Lower lobe of right lung (tissue), 2 donors: ENCODE measurements around the gene OTX1. TPM values are rescaled to one million over a fixed set of nuclear protein-coding genes. Genes with fewer than 3 reads are reported as not detected.

ENCODE experiments used
- ATAC-seq, 2 donors: fragments of 200-7000 bp; cut with Tn5 transposase; one replicate each; pipeline ENCODE4 v1.9.1; 2020 to 2022; ENCODE audit warnings: mild to moderate bottlenecking in 2 of 2, moderate library complexity in 2 of 2
- DNase-seq: peaks from one replicate; pipeline ENCODE4 v3.0.0-alpha.2; 2020
- H3K27ac ChIP-seq: fragments of 200-600 bp; one replicate; pipeline ENCODE4 v1.8.0; 2022
- H3K27me3 ChIP-seq: fragments of 200-600 bp; one replicate; pipeline ENCODE4 v1.8.0; 2022; ENCODE audit warnings: low read depth
- H3K36me3 ChIP-seq: fragments of 200-600 bp; one replicate; pipeline ENCODE4 v1.8.0; 2022; ENCODE audit warnings: mild to moderate bottlenecking
- H3K4me1 ChIP-seq: fragments of 200-600 bp; one replicate; pipeline ENCODE4 v1.8.0; 2022
- H3K4me3 ChIP-seq: fragments of 200-600 bp; one replicate; pipeline ENCODE4 v1.8.0; 2022; ENCODE audit warnings: mild to moderate bottlenecking
- H3K9me3 ChIP-seq: fragments of 200-600 bp; one replicate; pipeline ENCODE4 v1.8.0; 2022
- CTCF ChIP-seq: fragments of 200-600 bp; IDR thresholded peaks from one replicate; pipeline ENCODE4 v1.8.0; 2022; ENCODE audit warnings: antibody characterized with exemption, mild to moderate bottlenecking
- intact Hi-C: fragments of 100-400 bp; cut with DNase I; formaldehyde crosslinking; loops from one replicate; pipeline ENCODE4 v1.11.0; 2022
- total RNA-seq: library from RNA; stranded (reverse); fragmentation: NEBNext Ultra II Directional; extraction: Animal tissue kit (Norgen Biotek cat#: 25700); gene quantifications from one replicate; pipeline ENCODE4 v1.2.1, GENCODE V29; 2021
- donor health status: DM: no; HTN: yes; CAD: no; lungs with severe emphysema.

Gene OTX1
- total RNA-seq, 1 donor from 2014 or later, result 0.27 TPM

- Histone ChIP-seq H3K9me3 (no peaks in the 10 kb centered on the region), H3K4me1 (no peaks in the 10 kb centered on the region), H3K27ac (no peak overlapping the region), H3K27me3 (no peaks in the 10 kb centered on the region), H3K4me3 (no peak overlapping the region), H3K36me3 (no peaks in the 10 kb centered on the region)
- ATAC-seq, result no peak
- intact Hi-C loops, result no loop called here
- DNase-seq, result no peak
- no peak for TF ChIP-seq CTCF
Measured at GRCh38 chr2:63093502-63093901, 42.9 kb downstream of the OTX1 start.

- intact Hi-C loops, result no loop called here
- ATAC-seq (no peak), DNase-seq (no peak)
- TF ChIP-seq CTCF, result no peak
- Histone ChIP-seq H3K9me3 (no peaks in the 10 kb centered on the region), H3K36me3 (no peaks in the 10 kb centered on the region), H3K4me1 (no peaks in the 10 kb centered on the region), H3K4me3 (no peak overlapping the region), H3K27me3 (no peaks in the 10 kb centered on the region), H3K27ac (no peak overlapping the region)
Measured at GRCh38 chr2:63096491-63096890, 45.9 kb downstream of the OTX1 start.

- ATAC-seq (no peak), DNase-seq (no peak)
- Histone ChIP-seq H3K4me3 (no peak overlapping the region), H3K27me3 (no peaks in the 10 kb centered on the region), H3K27ac (no peak overlapping the region), H3K4me1 (no peaks in the 10 kb centered on the region), H3K36me3 (no peaks in the 10 kb centered on the region), H3K9me3 (peaks cover 5% of the 10 kb centered on the region)
- intact Hi-C loops, result no loop called here
- no peak for TF ChIP-seq CTCF
Measured at GRCh38 chr2:63099032-63099431, 48.4 kb downstream of the OTX1 start.

GRCh38 chr2:63101954-63102353 lies 51.3 kb downstream of the OTX1 start:
- H3K9me3 ChIP-seq, result peaks cover 21% of the 10 kb centered on the region

GRCh38 chr2:63104482-63104881 lies 53.9 kb downstream of the OTX1 start:
- DNase-seq (no peak), ATAC-seq (no peak)
- TF ChIP-seq CTCF, result no peak
- Histone ChIP-seq H3K4me3 (no peak overlapping the region), H3K27me3 (no peaks in the 10 kb centered on the region), H3K36me3 (no peaks in the 10 kb centered on the region), H3K4me1 (no peaks in the 10 kb centered on the region), H3K9me3 (peaks cover 21% of the 10 kb centered on the region), H3K27ac (no peak overlapping the region)
- intact Hi-C loops, result no loop called here

More at GRCh38 chr2:63101954-63102353, 51.3 kb downstream of the OTX1 start:
- Histone ChIP-seq H3K27ac (no peak overlapping the region), H3K4me3 (no peak overlapping the region), H3K36me3 (no peaks in the 10 kb centered on the region), H3K4me1 (no peaks in the 10 kb centered on the region), H3K27me3 (no peaks in the 10 kb centered on the region)
- intact Hi-C loops, result no loop called here
- ATAC-seq, result no peak
- DNase-seq, result no peak
- no peak for TF ChIP-seq CTCF
